CD14-positive monocyte (primary cell): ENCODE data around the gene FRMPD1. TPM values are rescaled to one million over a fixed set of nuclear protein-coding genes. Genes with fewer than 3 reads are reported as not detected.

Source experiments
- DNase-seq, 3 donors: peaks; one replicate each; pipeline ENCODE4 v3.0.0-alpha.2; 2011 to 2022
- H2AFZ ChIP-seq: 2 replicates; pipeline ENCODE4 v1.6.0; 2012; ENCODE audit warnings: mild to moderate bottlenecking, low read depth, low read length, inconsistent platforms; ENCODE audit not compliant: insufficient read depth, poor library complexity, severe bottlenecking
- H3K27ac ChIP-seq, 2 donors: 1 replicate in 1 of 2; 2 replicates in 1 of 2; pipeline ENCODE4 v1.5.1; 2012 to 2013; ENCODE audit warnings: low read length in 2 of 2, control low read depth in 1 of 2, inconsistent platforms in 1 of 2, low read depth in 1 of 2, mild to moderate bottlenecking in 1 of 2
- H3K27me3 ChIP-seq, 2 donors: one replicate each; pipeline versions ENCODE4 v1.6.0 to v1.6.1; 2011 to 2013; ENCODE audit warnings: low read length in 2 of 2; ENCODE audit not compliant: control insufficient read depth in 2 of 2, insufficient read depth in 2 of 2
- H3K36me3 ChIP-seq, 2 donors: replicated peaks in 1 of 2; 1 replicate in 1 of 2; 2 replicates in 1 of 2; pipeline versions ENCODE4 v1.5.1 to v1.6.1; 2012 to 2013; ENCODE audit warnings: low read length in 2 of 2, control low read depth in 1 of 2, inconsistent platforms in 1 of 2, mild to moderate bottlenecking in 1 of 2; ENCODE audit not compliant: insufficient read depth in 2 of 2, control insufficient read depth in 1 of 2
- H3K4me1 ChIP-seq, 2 donors: 1 replicate in 1 of 2; 2 replicates in 1 of 2; pipeline versions ENCODE4 v1.5.1 to v1.6.1; 2012 to 2013; ENCODE audit warnings: low read length in 2 of 2, control low read depth in 1 of 2, inconsistent platforms in 1 of 2, mild to moderate bottlenecking in 1 of 2, moderate library complexity in 1 of 2; ENCODE audit not compliant: insufficient read depth in 2 of 2, control insufficient read depth in 1 of 2
- H3K4me2 ChIP-seq: replicated peaks from 2 replicates; pipeline ENCODE3; 2012; ENCODE audit warnings: low read length, moderate library complexity, mild to moderate bottlenecking; ENCODE audit not compliant: poor library complexity, severe bottlenecking; ENCODE audit errors: extremely low read depth
- H3K4me3 ChIP-seq, 3 experiments: fragments of 200-600 bp in 1 of 3; sonication (generic) in 1 of 3; replicated peaks in 1 of 3; 1 replicate in 2 of 3; 2 replicates in 1 of 3; pipeline ENCODE4 v1.5.1; 2011 to 2013; ENCODE audit warnings: low read length in 3 of 3, mild to moderate bottlenecking in 3 of 3, control low read depth in 2 of 3, low read depth in 2 of 3, inconsistent platforms in 1 of 3, moderate library complexity in 1 of 3
- H3K79me2 ChIP-seq: 2 replicates; pipeline ENCODE4 v1.6.0; 2012; ENCODE audit warnings: mild to moderate bottlenecking, control low read depth, inconsistent platforms, low read length, moderate library complexity; ENCODE audit not compliant: insufficient read depth
- H3K9ac ChIP-seq: 2 replicates; pipeline ENCODE4 v1.6.0; 2017; ENCODE audit warnings: low read length, mild to moderate bottlenecking; ENCODE audit not compliant: insufficient read depth, poor library complexity, severe bottlenecking
- H3K9me3 ChIP-seq, 2 donors: replicated peaks in 1 of 2; 1 replicate in 1 of 2; 2 replicates in 1 of 2; pipeline versions ENCODE4 v1.5.1 to v1.6.1; 2012 to 2013; ENCODE audit warnings: low read length in 2 of 2, control low read depth in 1 of 2; ENCODE audit not compliant: control insufficient read depth in 1 of 2, insufficient read depth in 1 of 2
- H4K20me1 ChIP-seq: 2 replicates; pipeline ENCODE4 v1.6.0; 2012; ENCODE audit warnings: mild to moderate bottlenecking, low read length, control low read depth, moderate library complexity; ENCODE audit not compliant: insufficient read depth
- H3K27ac Mint-ChIP-seq, 7 donors: one replicate each; pipeline ENCODE4 v1.8.0; 2020; ENCODE audit warnings: mild to moderate bottlenecking in 7 of 7, mixed read lengths in 7 of 7, moderate library complexity in 6 of 7, inconsistent platforms in 2 of 7
- H3K27me3 Mint-ChIP-seq, 3 donors: one replicate each; pipeline ENCODE4 v1.8.0; 2021 to 2022; ENCODE audit warnings: low read depth in 3 of 3, mild to moderate bottlenecking in 3 of 3, mixed read lengths in 3 of 3, moderate library complexity in 3 of 3, inconsistent platforms in 1 of 3
- H3K36me3 Mint-ChIP-seq, 2 donors: one replicate each; pipeline ENCODE4 v1.8.0; 2020; ENCODE audit warnings: mixed read lengths in 2 of 2, inconsistent platforms in 1 of 2, mild to moderate bottlenecking in 1 of 2
- H3K4me1 Mint-ChIP-seq: one replicate; pipeline ENCODE4 v1.8.0; 2020; ENCODE audit warnings: mild to moderate bottlenecking, mixed read lengths
- H3K4me3 Mint-ChIP-seq, 2 donors: one replicate each; pipeline ENCODE4 v1.8.0; 2020; ENCODE audit warnings: mild to moderate bottlenecking in 2 of 2, mixed read lengths in 2 of 2, moderate library complexity in 1 of 2
- H3K9me3 Mint-ChIP-seq, 7 donors: one replicate each; pipeline ENCODE4 v1.8.0; 2020 to 2022; ENCODE audit warnings: mixed read lengths in 7 of 7, mild to moderate bottlenecking in 6 of 7, moderate library complexity in 6 of 7, inconsistent platforms in 2 of 7
- CTCF ChIP-seq: fragments of 200-600 bp; IDR thresholded peaks from one replicate; pipeline ENCODE4 v1.8.0; 2022; ENCODE audit warnings: antibody characterized with exemption, mild to moderate bottlenecking
- WGBS: methylation state at CpG from one replicate; pipeline ENCODE4 v1.1.5; 2013; ENCODE audit warnings: missing lambda C conversion rate; ENCODE audit not compliant: insufficient coverage; 5-methylcytosine and 5-hydroxymethylcytosine counted together
- intact Hi-C, 2 donors: fragments of 100-400 bp; cut with micrococcal nuclease; formaldehyde crosslinking; loops; one replicate each; pipeline versions ENCODE4 v1.15.0 to v1.15.1; 2023
- polyA plus RNA-seq, 3 donors: library from polyadenylated mRNA; depleted of rRNA in 1 of 3; unstranded in 2 of 3; stranded (reverse) in 1 of 3; fragments of 300-500 nt in 2 of 3; fragments of >200 nt in 1 of 3; fragmentation: Illumina TruSeq in 2 of 3; gene quantifications; 1 replicate in 2 of 3; 2 replicates in 1 of 3; pipeline ENCODE4 v1.2.3, GENCODE V29; 2012 to 2021

FRMPD1 gene
- polyA plus RNA-seq, 3 donors: 0.03 TPM; not detected in 2

GRCh38 chr9:37739222-37739621 lies 88.5 kb downstream of the FRMPD1 start:
- Mint-ChIP-seq H3K36me3 (no peaks in the 10 kb centered on the region), H3K4me1 (no peaks in the 10 kb centered on the region)

GRCh38 chr9:37740128-37740527 lies 89.4 kb downstream of the FRMPD1 start:
- H3K4me1 ChIP-seq: no peaks in the 10 kb centered on the region
- 94% methylated on average over 16 of the region's 16 CpGs for WGBS
- intact Hi-C loops: no loop called here
- peaks cover 0 to 2% (median 2%) of the 10 kb centered on the region in 3 donors for H3K27me3 Mint-ChIP-seq
- no peaks in the 10 kb centered on the region for H3K36me3 ChIP-seq
- no peak for DNase-seq
- no peaks in the 10 kb centered on the region for H3K4me1 Mint-ChIP-seq
- no peak overlapping the region for H3K9ac ChIP-seq
- no peaks in the 10 kb centered on the region for H3K9me3 Mint-ChIP-seq
- no peaks in the 10 kb centered on the region for H3K27me3 ChIP-seq
- no peak overlapping the region for H3K27ac Mint-ChIP-seq
- no peak overlapping the region for H3K4me3 Mint-ChIP-seq
- no peak overlapping the region for H3K4me2 ChIP-seq
- H3K27ac ChIP-seq: no peak overlapping the region
- H4K20me1 ChIP-seq: no peaks in the 10 kb centered on the region
- H3K4me3 ChIP-seq: no peak overlapping the region
- no peak for TF ChIP-seq CTCF
- H3K79me2 ChIP-seq: no peaks in the 10 kb centered on the region
- no peak overlapping the region for H2AFZ ChIP-seq
- no peaks in the 10 kb centered on the region for H3K9me3 ChIP-seq
- H3K36me3 Mint-ChIP-seq: no peaks in the 10 kb centered on the region

More at GRCh38 chr9:37739222-37739621, 88.5 kb downstream of the FRMPD1 start:
- Histone ChIP-seq H4K20me1 (no peaks in the 10 kb centered on the region), H3K9me3 (no peaks in the 10 kb centered on the region), H3K36me3 (no peaks in the 10 kb centered on the region), H2AFZ (no peak overlapping the region), H3K4me3 (no peak overlapping the region), H3K79me2 (no peaks in the 10 kb centered on the region), H3K4me1 (no peaks in the 10 kb centered on the region), H3K27me3 (no peaks in the 10 kb centered on the region), H3K4me2 (no peak overlapping the region), H3K9ac (no peak overlapping the region), H3K27ac (no peak overlapping the region)
- intact Hi-C loops: no loop called here
- no peak for TF ChIP-seq CTCF
- 97% methylated on average over 4 of the region's 5 CpGs for WGBS
- Mint-ChIP-seq H3K4me3 (no peak overlapping the region), H3K27ac (no peak overlapping the region), H3K27me3 (peaks cover 0 to 3% (median 2%) of the 10 kb centered on the region in 3 donors), H3K9me3 (no peaks in the 10 kb centered on the region)
- DNase-seq: no peak
